Mesendoderm (in vitro differentiated cells): Measurements from ENCODE around the gene LINC00305.

ENCODE experiments used
- DNase-seq: peaks from one replicate; pipeline ENCODE4 v3.0.0; 2013
- H2AK5ac ChIP-seq: 2 replicates; pipeline ENCODE4 v1.6.1; 2013; ENCODE audit warnings: low read length, inconsistent platforms
- H2BK120ac ChIP-seq: 2 replicates; pipeline ENCODE4 v1.6.1; 2013; ENCODE audit warnings: low read depth, mild to moderate bottlenecking, low read length, moderate library complexity, mixed read lengths
- H2BK15ac ChIP-seq: replicated peaks from 2 replicates; pipeline ENCODE4 v1.6.1; 2013; ENCODE audit warnings: low read depth, mild to moderate bottlenecking, moderate library complexity
- H2BK5ac ChIP-seq: 2 replicates; pipeline ENCODE4 v1.6.1; 2013; ENCODE audit warnings: low read length, inconsistent platforms
- H3K18ac ChIP-seq: 2 replicates; pipeline ENCODE4 v1.6.1; 2013; ENCODE audit warnings: mild to moderate bottlenecking, low read length, mixed read lengths
- H3K23ac ChIP-seq: one replicate; pipeline ENCODE4 v1.6.1; 2013; ENCODE audit warnings: low read length
- H3K27ac ChIP-seq: 2 replicates; pipeline ENCODE4 v1.5.1; 2013; ENCODE audit warnings: low read depth, mild to moderate bottlenecking, inconsistent platforms, low read length, moderate library complexity
- H3K27me3 ChIP-seq: 2 replicates; pipeline ENCODE4 v1.6.1; 2013; ENCODE audit warnings: low read length, control low read depth, mild to moderate bottlenecking, inconsistent platforms; ENCODE audit not compliant: insufficient read depth, poor library complexity
- H3K36me3 ChIP-seq: 2 replicates; pipeline ENCODE4 v1.6.1; 2013; ENCODE audit warnings: low read length, inconsistent platforms; ENCODE audit not compliant: control insufficient read depth, insufficient read depth
- H3K4ac ChIP-seq: one replicate; pipeline ENCODE4 v1.6.1; 2013; ENCODE audit warnings: low read depth, mild to moderate bottlenecking, low read length, moderate library complexity
- H3K4me1 ChIP-seq: 2 replicates; pipeline ENCODE4 v1.6.1; 2013; ENCODE audit warnings: low read depth, low read length, inconsistent platforms; ENCODE audit not compliant: control insufficient read depth
- H3K4me2 ChIP-seq: 2 replicates; pipeline ENCODE4 v1.6.1; 2013; ENCODE audit warnings: low read length
- H3K4me3 ChIP-seq: 2 replicates; pipeline ENCODE4 v1.5.1; 2013; ENCODE audit warnings: mild to moderate bottlenecking, low read length
- H3K56ac ChIP-seq: one replicate; pipeline ENCODE4 v1.6.1; 2013; ENCODE audit warnings: low read length
- H3K79me1 ChIP-seq: 2 replicates; pipeline ENCODE4 v1.6.1; 2013; ENCODE audit warnings: low read length, inconsistent platforms
- H3K79me2 ChIP-seq: 2 replicates; pipeline ENCODE4 v1.6.1; 2013; ENCODE audit warnings: mild to moderate bottlenecking, low read length; ENCODE audit not compliant: control insufficient read depth, insufficient read depth
- H3K9ac ChIP-seq: 2 replicates; pipeline ENCODE4 v1.6.1; 2013; ENCODE audit warnings: low read length, inconsistent platforms
- H4K5ac ChIP-seq: one replicate; pipeline ENCODE4 v1.6.1; 2013; ENCODE audit warnings: low read length
- H4K8ac ChIP-seq: one replicate; pipeline ENCODE4 v1.6.1; 2013; ENCODE audit warnings: low read depth, mild to moderate bottlenecking, control low read depth, low read length, moderate library complexity
- WGBS: extraction: QIAGEN DNeasy Blood & Tissue Kit; methylation state at CpG from one replicate; pipeline ENCODE4 v1.1.7; 2013; ENCODE audit warnings: low lambda C conversion rate, missing lambda C conversion rate; ENCODE audit not compliant: insufficient coverage; ENCODE audit errors: extremely low coverage; 5-methylcytosine and 5-hydroxymethylcytosine counted together

Gene LINC00305

GRCh38 chr18:64164883-64165282 is 16.0 kb upstream of the LINC00305 start:
- Histone ChIP-seq H4K8ac (no peak overlapping the region), H3K4me2 (no peak overlapping the region), H3K4me1 (no peaks in the 10 kb centered on the region), H2BK15ac (no peak overlapping the region), H2AK5ac (no peak overlapping the region), H3K4ac (no peak overlapping the region), H3K27ac (no peak overlapping the region), H3K79me2 (no peaks in the 10 kb centered on the region), H3K56ac (no peak overlapping the region), H3K4me3 (no peak overlapping the region), H2BK5ac (no peak overlapping the region), H3K36me3 (no peaks in the 10 kb centered on the region), H3K18ac (no peak overlapping the region), H3K79me1 (no peaks in the 10 kb centered on the region), H3K27me3 (no peaks in the 10 kb centered on the region), H3K23ac (no peak overlapping the region), H3K9ac (no peak overlapping the region), H4K5ac (no peak overlapping the region), H2BK120ac (no peak overlapping the region)
- DNase-seq, result peak; percentile 55
- no CpG with 5 or more reads among the region's 4 CpGs for WGBS

DNA sequence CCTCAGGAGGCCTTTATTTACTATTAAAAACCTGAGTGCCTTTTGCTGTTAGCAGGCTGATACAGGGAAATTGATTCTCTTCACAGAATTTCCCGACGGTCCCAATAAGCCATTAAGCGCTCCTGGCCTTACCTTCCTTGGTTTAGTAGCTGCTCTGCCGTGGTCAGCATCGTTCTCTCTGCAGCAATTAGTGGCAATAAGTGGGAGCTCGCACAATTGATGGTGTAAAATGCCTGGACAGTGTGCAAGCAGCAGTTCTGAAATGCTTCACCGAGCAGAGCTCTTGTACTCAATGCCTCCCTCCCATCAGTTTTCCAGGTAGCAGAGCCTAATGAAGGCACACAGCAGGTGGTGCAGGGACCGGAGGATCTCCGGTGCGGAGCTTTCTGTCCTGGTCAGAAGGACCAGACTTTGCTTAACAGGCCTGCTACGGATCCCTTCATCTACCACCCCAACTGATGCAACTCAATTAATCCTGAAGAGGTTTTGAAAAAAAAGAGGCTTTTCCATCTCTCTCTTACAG is 1.1 kb upstream of the LINC00305 start:
- Histone ChIP-seq H3K4me3 (no peak overlapping the region), H4K8ac (no peak overlapping the region), H3K79me1 (no peaks in the 10 kb centered on the region), H3K4ac (no peak overlapping the region), H2BK120ac (no peak overlapping the region), H3K56ac (no peak overlapping the region), H3K4me1 (no peaks in the 10 kb centered on the region), H3K36me3 (no peaks in the 10 kb centered on the region), H3K23ac (no peak overlapping the region), H3K9ac (no peak overlapping the region), H2BK5ac (no peak overlapping the region), H3K27ac (no peak overlapping the region), H3K79me2 (no peaks in the 10 kb centered on the region), H3K27me3 (no peaks in the 10 kb centered on the region), H2BK15ac (no peak overlapping the region), H3K4me2 (no peak overlapping the region), H2AK5ac (no peak overlapping the region), H3K18ac (no peak overlapping the region), H4K5ac (no peak overlapping the region)
- DNase-seq, result no peak
- no CpG with 5 or more reads among the region's 11 CpGs for WGBS

DNA sequence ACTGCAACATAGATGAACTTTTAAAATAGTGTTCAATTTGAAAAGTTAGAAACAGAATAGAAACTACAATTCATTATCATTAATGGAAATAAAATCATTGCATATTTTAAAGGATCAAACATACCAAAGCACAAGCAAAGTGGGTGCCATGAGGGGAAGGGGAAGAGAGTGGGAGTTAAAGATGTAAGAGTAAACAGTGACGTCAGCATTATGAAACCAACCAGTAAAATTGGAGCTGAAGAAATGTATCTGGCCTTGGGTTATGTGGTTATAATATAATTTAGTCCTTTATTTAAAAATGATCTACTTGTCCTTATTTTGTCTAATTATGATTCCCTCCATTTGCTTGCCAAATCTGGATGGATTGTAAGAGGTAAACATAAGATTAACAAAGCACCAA is 6.0 kb downstream of the LINC00305 start:
- Histone ChIP-seq H4K5ac (no peak overlapping the region), H3K79me1 (no peaks in the 10 kb centered on the region), H3K9ac (no peak overlapping the region), H2BK5ac (no peak overlapping the region), H3K27me3 (no peaks in the 10 kb centered on the region), H4K8ac (no peak overlapping the region), H3K4ac (no peak overlapping the region), H2BK15ac (no peak overlapping the region), H3K27ac (no peak overlapping the region), H2BK120ac (no peak overlapping the region), H3K4me1 (no peaks in the 10 kb centered on the region), H3K4me2 (no peak overlapping the region), H3K18ac (no peak overlapping the region), H3K23ac (no peak overlapping the region), H2AK5ac (no peak overlapping the region), H3K56ac (no peak overlapping the region), H3K79me2 (no peaks in the 10 kb centered on the region), H3K4me3 (no peak overlapping the region), H3K36me3 (no peaks in the 10 kb centered on the region)
- WGBS, result no CpG with 5 or more reads among the region's 1 CpG
- no peak for DNase-seq

DNA sequence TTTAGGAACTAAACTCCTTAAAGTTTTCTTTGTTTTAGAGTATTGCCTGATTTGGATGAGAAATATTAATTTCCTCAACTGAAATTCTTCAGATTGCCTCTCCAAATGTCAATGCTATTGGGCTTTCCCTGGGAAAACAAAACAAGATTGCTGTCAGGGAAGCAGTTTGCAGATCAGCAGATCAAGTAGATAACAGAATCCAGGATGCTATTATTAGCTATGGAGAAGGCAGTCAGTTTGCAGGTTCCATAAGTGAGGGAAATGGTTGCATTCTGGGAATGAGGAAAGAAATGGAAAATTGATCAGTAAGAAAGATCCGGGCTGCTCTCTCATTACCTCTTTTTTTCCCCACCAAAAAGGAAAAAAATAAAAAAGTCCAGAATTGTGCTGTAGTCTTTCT is 11.0 kb downstream of the LINC00305 start:
- no CpG with 5 or more reads among the region's 1 CpG for WGBS
- peak; percentile 26 for DNase-seq
- Histone ChIP-seq H3K27me3 (no peaks in the 10 kb centered on the region), H2BK120ac (no peak overlapping the region), H3K23ac (no peak overlapping the region), H3K4ac (no peak overlapping the region), H3K36me3 (no peaks in the 10 kb centered on the region), H3K18ac (no peak overlapping the region), H3K4me3 (no peak overlapping the region), H2AK5ac (no peak overlapping the region), H3K4me2 (no peak overlapping the region), H3K56ac (no peak overlapping the region), H3K79me1 (no peaks in the 10 kb centered on the region), H3K9ac (no peak overlapping the region), H3K27ac (no peak overlapping the region), H2BK15ac (no peak overlapping the region), H3K4me1 (no peaks in the 10 kb centered on the region), H4K8ac (no peak overlapping the region), H4K5ac (no peak overlapping the region), H2BK5ac (no peak overlapping the region), H3K79me2 (no peaks in the 10 kb centered on the region)

DNA sequence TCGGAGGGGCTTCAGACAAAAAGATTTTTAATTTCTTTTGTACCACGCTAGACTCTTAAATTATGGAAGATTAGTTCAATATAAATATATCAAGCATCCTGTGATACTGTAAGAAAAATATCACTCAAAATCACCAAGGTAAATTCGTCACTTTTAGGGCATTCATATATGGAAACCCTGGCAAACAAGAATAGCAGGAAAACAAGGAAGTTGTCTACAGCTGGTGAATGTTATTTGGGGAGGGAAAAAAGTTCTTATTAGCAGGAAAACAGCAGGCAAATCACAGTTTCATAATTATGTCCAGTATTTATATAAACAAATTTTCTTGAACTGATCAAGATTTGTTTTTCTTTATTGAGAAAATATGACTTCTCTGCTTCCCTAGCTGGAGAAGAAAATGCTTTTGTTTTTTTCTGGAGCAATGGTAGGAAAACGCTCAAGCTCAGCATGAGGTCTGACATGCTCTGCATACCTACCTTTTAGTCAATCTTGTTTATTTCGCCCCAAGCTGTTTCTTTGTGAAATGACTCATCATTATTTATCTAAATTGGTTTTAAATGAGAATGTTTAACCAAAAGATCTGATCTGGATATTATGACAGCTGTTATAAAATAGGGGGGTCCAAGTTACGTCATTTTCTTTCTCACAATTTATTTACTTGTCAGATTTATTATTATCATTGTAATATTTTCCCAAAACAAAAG is 14.7 kb downstream of the LINC00305 start:
- H2BK15ac ChIP-seq, result no peak overlapping the region
- no peak overlapping the region for H2BK5ac ChIP-seq
- WGBS, result no CpG with 5 or more reads among the region's 6 CpGs
- H3K23ac ChIP-seq, result no peak overlapping the region
- H3K27ac ChIP-seq, result no peak overlapping the region
- no peak overlapping the region for H3K4me2 ChIP-seq
- H3K79me2 ChIP-seq, result no peaks in the 10 kb centered on the region
- no peak overlapping the region for H3K9ac ChIP-seq
- no peaks in the 10 kb centered on the region for H3K4me1 ChIP-seq
- H3K56ac ChIP-seq, result no peak overlapping the region
- no peak overlapping the region for H2BK120ac ChIP-seq
- peak; percentile 94 for DNase-seq
- no peak overlapping the region for H3K18ac ChIP-seq
- no peak overlapping the region for H4K8ac ChIP-seq
- H2AK5ac ChIP-seq, result no peak overlapping the region
- no peaks in the 10 kb centered on the region for H3K27me3 ChIP-seq
- H3K79me1 ChIP-seq, result no peaks in the 10 kb centered on the region
- H3K4me3 ChIP-seq, result no peak overlapping the region
- no peak overlapping the region for H3K4ac ChIP-seq
- no peak overlapping the region for H4K5ac ChIP-seq
- no peaks in the 10 kb centered on the region for H3K36me3 ChIP-seq

GRCh38 chr18:64132871-64133270 is 16.0 kb downstream of the LINC00305 start:
- Histone ChIP-seq H4K5ac (no peak overlapping the region), H3K27me3 (no peaks in the 10 kb centered on the region), H3K4me3 (no peak overlapping the region), H3K79me1 (no peaks in the 10 kb centered on the region), H3K79me2 (no peaks in the 10 kb centered on the region), H3K4me1 (no peaks in the 10 kb centered on the region), H2BK15ac (no peak overlapping the region), H3K27ac (no peak overlapping the region), H3K36me3 (no peaks in the 10 kb centered on the region), H3K4me2 (no peak overlapping the region), H3K9ac (no peak overlapping the region), H2AK5ac (no peak overlapping the region), H2BK5ac (no peak overlapping the region), H3K18ac (no peak overlapping the region), H3K4ac (no peak overlapping the region), H3K56ac (no peak overlapping the region), H4K8ac (no peak overlapping the region), H2BK120ac (no peak overlapping the region), H3K23ac (no peak overlapping the region)
- no CpG with 5 or more reads among the region's 2 CpGs for WGBS
- DNase-seq, result no peak
